ENCODE results near the gene CD59.
"Not testable (repeated sequence)": the region's sequence is repeated elsewhere in the genome, so short reads cannot be mapped to it uniquely, and the experiment has no call there.

CD59 gene

DNA sequence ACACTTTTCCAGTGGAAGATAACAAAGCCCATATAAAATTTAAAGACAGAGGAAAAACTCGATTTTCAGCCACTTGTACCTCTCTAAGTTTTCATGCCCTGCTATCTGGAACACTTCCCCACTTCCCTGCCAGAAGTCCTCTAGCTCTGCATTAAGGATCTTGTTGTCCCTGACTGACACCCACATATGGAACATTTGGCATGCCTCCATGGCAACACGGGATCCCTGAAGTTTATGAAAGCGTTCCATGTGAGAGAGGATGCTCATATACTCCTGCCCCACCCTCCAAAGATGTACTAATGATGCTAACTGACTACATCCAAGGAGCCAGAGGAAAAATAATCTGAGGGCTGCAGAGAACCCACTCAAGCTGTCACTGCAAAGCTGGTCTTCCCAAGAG is 26.8 kb downstream of the CD59 start:
- Histone ChIP-seq H3K27ac (ENCODE audit: insufficient read depth in 1 of 2, low read depth in 1 of 2, low read length in 2 of 2, poor library complexity in 1 of 2, severe bottlenecking in 2 of 2) (no peak overlapping the region), H3K4me1 (ENCODE audit: control extremely low read depth in 1 of 4, control insufficient read depth in 4 of 4, insufficient read depth in 4 of 4, low read length in 3 of 4) (peaks cover 3 to 10% (median 6%) of the 10 kb centered on the region in 4 experiments), H3K4me3 (ENCODE audit: control insufficient read depth in 1 of 7, extremely low read depth in 1 of 7, insufficient read depth in 4 of 7, low read depth in 2 of 7, low read length in 6 of 7) (no peak overlapping the region), H3K36me3 (ENCODE audit: control insufficient read depth in 4 of 4, insufficient read depth in 4 of 4, low read length in 3 of 4) (peaks cover 17 to 63% (median 38%) of the 10 kb centered on the region in 4 experiments), H3K9me3 (ENCODE audit: control extremely low read depth in 1 of 5, control insufficient read depth in 4 of 5, insufficient read depth in 2 of 5, low read depth in 1 of 5, low read length in 4 of 5) (no peaks in the 10 kb centered on the region), H3K27me3 (replicated peaks in 2 of 5; ENCODE audit: control insufficient read depth in 4 of 5, insufficient read depth in 5 of 5, low read length in 4 of 5) (no peaks in the 10 kb centered on the region)
- POLR2A ChIA-PET: no interaction called here
- 90% methylated on average over 3 of the region's 3 CpGs for WGBS (ENCODE audit: insufficient coverage)
- DNase-seq: no peak
- CTCF ChIA-PET: interaction anchor here (0.6 to 11.1 kb wide), 7 partner anchors 10 to 127 kb away, joined by 3 to 105 read pairs (median 3); no protein-coding TSS in a partner anchor

DNA sequence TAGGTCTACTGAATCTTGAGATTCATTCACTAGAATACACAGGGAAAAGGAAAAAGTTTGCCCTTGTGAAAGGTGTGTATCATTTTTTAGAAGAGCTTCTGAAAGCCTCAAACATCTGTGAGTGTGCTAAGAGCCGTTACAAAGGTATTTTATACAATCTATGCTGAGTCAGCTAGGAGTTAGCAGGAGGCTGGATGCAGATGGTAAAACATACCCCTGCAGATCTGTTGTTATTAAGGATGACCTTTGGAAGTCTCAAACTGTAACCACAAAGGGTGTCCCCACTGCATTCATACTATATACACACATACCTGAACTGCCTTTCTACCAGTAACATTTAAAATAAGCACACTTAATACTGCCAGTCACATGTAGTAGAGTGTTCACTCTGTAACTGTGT is 27.2 kb downstream of the CD59 start:
- Histone ChIP-seq H3K27me3 (replicated peaks in 2 of 5; ENCODE audit: control insufficient read depth in 4 of 5, insufficient read depth in 5 of 5, low read length in 4 of 5) (no peaks in the 10 kb centered on the region), H3K27ac (ENCODE audit: insufficient read depth in 1 of 2, low read depth in 1 of 2, low read length in 2 of 2, poor library complexity in 1 of 2, severe bottlenecking in 2 of 2) (no peak overlapping the region), H3K4me1 (ENCODE audit: control extremely low read depth in 1 of 4, control insufficient read depth in 4 of 4, insufficient read depth in 4 of 4, low read length in 3 of 4) (peaks cover 3 to 10% (median 6%) of the 10 kb centered on the region in 4 experiments), H3K36me3 (ENCODE audit: control insufficient read depth in 4 of 4, insufficient read depth in 4 of 4, low read length in 3 of 4) (peaks cover 17 to 60% (median 36%) of the 10 kb centered on the region in 4 experiments), H3K9me3 (ENCODE audit: control extremely low read depth in 1 of 5, control insufficient read depth in 4 of 5, insufficient read depth in 2 of 5, low read depth in 1 of 5, low read length in 4 of 5) (no peaks in the 10 kb centered on the region), H3K4me3 (ENCODE audit: control insufficient read depth in 1 of 7, extremely low read depth in 1 of 7, insufficient read depth in 4 of 7, low read depth in 2 of 7, low read length in 6 of 7) (no peak overlapping the region)
- ChIA-PET POLR2A (no interaction called here), CTCF (interaction anchor here (0.6 to 11.1 kb wide), 7 partner anchors 11 to 128 kb away, joined by 3 to 105 read pairs (median 3); no protein-coding TSS in a partner anchor)
- 80% methylated on average over 1 of the region's 1 CpG for WGBS (ENCODE audit: insufficient coverage)
- DNase-seq: no peak

DNA sequence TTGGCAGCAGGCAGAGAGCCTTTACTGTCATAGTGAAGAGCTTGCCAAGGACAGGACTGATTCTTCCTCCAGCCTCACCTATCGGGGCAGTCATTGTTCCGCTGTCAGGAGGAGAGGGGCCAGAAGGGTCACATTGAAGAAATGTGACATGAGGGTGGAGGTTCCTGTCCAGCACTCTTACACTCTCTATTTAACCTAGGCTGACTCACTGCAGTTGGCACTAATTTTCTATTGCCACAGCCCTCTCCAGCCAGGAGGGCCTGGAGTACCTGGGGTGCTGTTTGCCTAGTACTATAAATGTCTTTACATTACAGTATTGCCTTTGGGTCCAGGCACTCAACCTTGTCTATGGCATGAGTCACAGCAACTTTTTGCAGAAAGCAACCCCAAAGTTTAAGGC is 28.4 kb downstream of the CD59 start:
- H3K27me3 ChIP-seq (replicated peaks in 2 of 5; ENCODE audit: control insufficient read depth in 4 of 5, insufficient read depth in 5 of 5, low read length in 4 of 5); H3K4me1 ChIP-seq (ENCODE audit: control extremely low read depth in 1 of 4, control insufficient read depth in 4 of 4, insufficient read depth in 4 of 4, low read length in 3 of 4); DNase-seq; H3K27ac ChIP-seq (ENCODE audit: insufficient read depth in 1 of 2, low read depth in 1 of 2, low read length in 2 of 2, poor library complexity in 1 of 2, severe bottlenecking in 2 of 2); H3K9me3 ChIP-seq (ENCODE audit: control extremely low read depth in 1 of 5, control insufficient read depth in 4 of 5, insufficient read depth in 2 of 5, low read depth in 1 of 5, low read length in 4 of 5); H3K4me3 ChIP-seq (ENCODE audit: control insufficient read depth in 1 of 7, extremely low read depth in 1 of 7, insufficient read depth in 4 of 7, low read depth in 2 of 7, low read length in 6 of 7); POLR2A ChIA-PET: not testable (repeated sequence)
- CTCF ChIA-PET: interaction anchor here (1.2 to 11.1 kb wide), 4 partner anchors 12 to 35 kb away, joined by 3 to 105 read pairs (median 4); no protein-coding TSS in a partner anchor
- WGBS (ENCODE audit: insufficient coverage): no CpG with 5 or more reads among the region's 2 CpGs
- peaks cover 14 to 55% (median 35%) of the 10 kb centered on the region in 4 experiments for H3K36me3 ChIP-seq (ENCODE audit: control insufficient read depth in 4 of 4, insufficient read depth in 4 of 4, low read length in 3 of 4)

DNA sequence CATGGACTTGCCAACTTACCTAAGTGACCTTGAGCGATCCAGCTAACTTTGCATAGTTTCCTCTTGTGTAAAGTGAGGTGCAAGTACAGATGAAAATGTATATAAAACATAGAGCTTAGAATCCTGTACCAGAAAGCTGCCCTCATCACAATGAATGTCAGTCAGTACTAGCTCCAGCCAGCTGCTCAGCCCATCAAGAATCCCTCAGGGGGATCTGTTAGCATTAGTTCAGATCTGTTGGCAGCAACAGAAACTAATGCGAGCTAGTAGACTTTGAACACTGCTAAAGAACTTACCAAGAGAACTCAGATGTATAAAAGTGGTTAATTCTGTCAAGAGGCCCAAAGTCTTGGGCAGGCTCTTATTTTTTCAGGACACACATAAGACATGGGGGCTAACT is 29.3 kb downstream of the CD59 start:
- ChIA-PET POLR2A (no interaction called here), CTCF (interaction anchor here (1.2 to 11.1 kb wide), 5 partner anchors 13 to 36 kb away, joined by 3 to 105 read pairs (median 4); no protein-coding TSS in a partner anchor)
- WGBS (ENCODE audit: insufficient coverage): no CpG with 5 or more reads among the region's 2 CpGs
- no peaks in the 10 kb centered on the region for H3K27me3 ChIP-seq (replicated peaks in 2 of 5; ENCODE audit: control insufficient read depth in 4 of 5, insufficient read depth in 5 of 5, low read length in 4 of 5)
- H3K4me1 ChIP-seq (ENCODE audit: control extremely low read depth in 1 of 4, control insufficient read depth in 4 of 4, insufficient read depth in 4 of 4, low read length in 3 of 4): peaks cover 3 to 9% (median 6%) of the 10 kb centered on the region in 4 experiments
- H3K9me3 ChIP-seq (ENCODE audit: control extremely low read depth in 1 of 5, control insufficient read depth in 4 of 5, insufficient read depth in 2 of 5, low read depth in 1 of 5, low read length in 4 of 5): no peaks in the 10 kb centered on the region
- DNase-seq: no peak
- no peak overlapping the region for H3K4me3 ChIP-seq (ENCODE audit: control insufficient read depth in 1 of 7, extremely low read depth in 1 of 7, insufficient read depth in 4 of 7, low read depth in 2 of 7, low read length in 6 of 7)
- H3K27ac ChIP-seq (ENCODE audit: insufficient read depth in 1 of 2, low read depth in 1 of 2, low read length in 2 of 2, poor library complexity in 1 of 2, severe bottlenecking in 2 of 2): no peak overlapping the region
- peaks cover 14 to 50% (median 32%) of the 10 kb centered on the region in 4 experiments for H3K36me3 ChIP-seq (ENCODE audit: control insufficient read depth in 4 of 4, insufficient read depth in 4 of 4, low read length in 3 of 4)

DNA sequence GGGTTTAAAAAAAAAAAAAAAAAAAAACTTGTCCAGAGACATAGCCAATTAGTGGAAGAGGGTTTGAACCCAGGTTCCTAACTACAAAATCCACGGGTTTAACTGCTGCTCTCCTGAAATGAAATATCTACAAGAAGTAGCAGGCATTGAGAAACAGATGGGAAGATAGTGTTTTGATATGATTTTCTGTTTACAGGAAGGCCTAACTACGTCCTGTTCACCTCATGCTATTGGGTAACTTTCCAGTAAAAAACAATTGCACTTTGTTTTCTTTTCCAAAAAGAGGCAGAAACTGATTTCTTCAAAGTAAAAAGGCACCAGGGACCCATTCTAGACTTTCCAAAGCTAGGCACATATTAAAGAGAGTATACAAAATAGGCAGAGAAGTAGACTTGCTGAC is 29.7 kb downstream of the CD59 start:
- 100% methylated on average over 1 of the region's 2 CpGs for WGBS (ENCODE audit: insufficient coverage)
- H3K27me3 ChIP-seq (replicated peaks in 2 of 5; ENCODE audit: control insufficient read depth in 4 of 5, insufficient read depth in 5 of 5, low read length in 4 of 5): no peaks in the 10 kb centered on the region
- peaks cover 6 to 13% (median 10%) of the 10 kb centered on the region in 4 experiments for H3K4me1 ChIP-seq (ENCODE audit: control extremely low read depth in 1 of 4, control insufficient read depth in 4 of 4, insufficient read depth in 4 of 4, low read length in 3 of 4)
- H3K4me3 ChIP-seq (ENCODE audit: control insufficient read depth in 1 of 7, extremely low read depth in 1 of 7, insufficient read depth in 4 of 7, low read depth in 2 of 7, low read length in 6 of 7): no peak overlapping the region
- H3K27ac ChIP-seq (ENCODE audit: insufficient read depth in 1 of 2, low read depth in 1 of 2, low read length in 2 of 2, poor library complexity in 1 of 2, severe bottlenecking in 2 of 2): no peak overlapping the region
- DNase-seq: no peak
- peaks cover 14 to 50% (median 31%) of the 10 kb centered on the region in 4 experiments for H3K36me3 ChIP-seq (ENCODE audit: control insufficient read depth in 4 of 4, insufficient read depth in 4 of 4, low read length in 3 of 4)
- no peaks in the 10 kb centered on the region for H3K9me3 ChIP-seq (ENCODE audit: control extremely low read depth in 1 of 5, control insufficient read depth in 4 of 5, insufficient read depth in 2 of 5, low read depth in 1 of 5, low read length in 4 of 5)
- POLR2A ChIA-PET: interaction anchor here (1.2 kb wide), 1 partner anchor 36 kb away, joined by 4 read pairs; no protein-coding TSS in a partner anchor
- CTCF ChIA-PET: interaction anchor here (1.5 to 11.1 kb wide), 3 partner anchors 13 to 31 kb away, joined by 4 to 105 read pairs (median 13); no protein-coding TSS in a partner anchor

DNA sequence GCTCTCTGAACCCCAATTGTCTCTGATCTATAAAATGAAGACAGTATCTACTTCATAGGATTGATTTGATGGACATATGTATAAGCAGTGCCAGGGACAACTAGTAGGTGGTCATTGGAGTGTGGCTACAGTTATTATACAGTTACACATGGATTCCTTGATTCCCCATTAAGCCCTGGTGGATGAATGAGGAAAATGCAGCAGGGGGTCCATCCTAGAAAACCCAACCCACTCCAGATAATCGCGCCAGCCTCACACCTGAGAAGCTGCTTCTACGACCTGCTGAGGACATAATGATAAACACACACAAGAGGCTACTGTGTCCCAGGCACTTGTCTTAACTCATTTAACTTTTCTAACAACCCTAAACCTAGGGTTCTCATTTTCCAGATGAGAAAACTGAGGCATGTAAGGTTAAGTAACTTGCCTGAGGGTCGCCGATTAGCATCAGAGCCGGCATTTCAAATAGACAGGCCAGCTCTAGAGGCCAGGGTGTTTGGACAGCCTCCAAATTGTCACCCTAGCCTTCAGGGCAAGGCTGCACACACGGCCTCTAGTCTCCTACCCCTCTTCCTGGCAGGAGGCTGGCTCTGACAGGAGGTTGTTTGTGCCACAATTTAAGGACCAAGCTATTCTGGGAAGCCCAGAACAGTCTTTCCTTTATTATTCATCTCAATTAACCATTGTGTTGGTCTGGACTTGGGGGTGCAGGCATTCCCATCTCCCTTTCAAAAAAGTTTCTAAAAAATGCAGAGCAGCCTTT is 31.8 kb downstream of the CD59 start:
- ChIA-PET POLR2A (interaction anchor here (1.4 kb wide), 1 partner anchor 38 kb away, joined by 3 read pairs; no protein-coding TSS in a partner anchor), CTCF (interaction anchor here (1.1 to 11.1 kb wide), 5 partner anchors 15 to 36 kb away, joined by 3 to 105 read pairs (median 5); no protein-coding TSS in a partner anchor)
- no peaks in the 10 kb centered on the region for H3K27me3 ChIP-seq (replicated peaks in 2 of 5; ENCODE audit: control insufficient read depth in 4 of 5, insufficient read depth in 5 of 5, low read length in 4 of 5)
- H3K4me1 ChIP-seq (ENCODE audit: control extremely low read depth in 1 of 4, control insufficient read depth in 4 of 4, insufficient read depth in 4 of 4, low read length in 3 of 4): peaks cover 10 to 26% (median 20%) of the 10 kb centered on the region in 4 experiments
- no peak overlapping the region for H3K27ac ChIP-seq (ENCODE audit: insufficient read depth in 1 of 2, low read depth in 1 of 2, low read length in 2 of 2, poor library complexity in 1 of 2, severe bottlenecking in 2 of 2)
- DNase-seq: no peak
- peaks cover 3 to 38% (median 21%) of the 10 kb centered on the region in 4 experiments for H3K36me3 ChIP-seq (ENCODE audit: control insufficient read depth in 4 of 4, insufficient read depth in 4 of 4, low read length in 3 of 4)
- 90% methylated on average over 7 of the region's 7 CpGs for WGBS (ENCODE audit: insufficient coverage)
- H3K9me3 ChIP-seq (ENCODE audit: control extremely low read depth in 1 of 5, control insufficient read depth in 4 of 5, insufficient read depth in 2 of 5, low read depth in 1 of 5, low read length in 4 of 5): no peaks in the 10 kb centered on the region
- H3K4me3 ChIP-seq (ENCODE audit: control insufficient read depth in 1 of 7, extremely low read depth in 1 of 7, insufficient read depth in 4 of 7, low read depth in 2 of 7, low read length in 6 of 7): no peak overlapping the region

DNA sequence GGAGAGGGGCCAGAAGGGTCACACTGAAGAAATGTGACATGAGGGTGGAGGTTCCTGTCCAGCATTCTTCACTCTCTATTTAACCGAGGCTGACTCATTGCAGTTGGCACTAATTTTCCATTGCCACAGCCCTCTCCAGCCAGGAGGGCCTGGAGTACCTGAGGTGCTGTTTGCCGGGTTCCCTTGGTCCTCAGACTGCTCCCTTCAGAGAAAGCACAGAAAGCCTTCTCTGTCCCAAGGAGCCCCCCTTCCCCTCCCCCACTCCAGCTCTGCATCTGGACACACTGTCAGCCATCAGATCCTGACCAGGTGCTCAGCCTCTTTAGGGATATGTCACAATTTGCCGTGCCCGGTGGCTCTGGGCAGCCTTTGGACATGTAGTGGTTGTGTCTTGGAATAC is 32.4 kb downstream of the CD59 start:
- Histone ChIP-seq H3K27me3 (replicated peaks in 2 of 5; ENCODE audit: control insufficient read depth in 4 of 5, insufficient read depth in 5 of 5, low read length in 4 of 5) (peaks cover 0 to 3% (median 0%) of the 10 kb centered on the region in 5 experiments), H3K36me3 (ENCODE audit: control insufficient read depth in 4 of 4, insufficient read depth in 4 of 4, low read length in 3 of 4) (peaks cover 0 to 31% (median 17%) of the 10 kb centered on the region in 4 experiments), H3K27ac (ENCODE audit: insufficient read depth in 1 of 2, low read depth in 1 of 2, low read length in 2 of 2, poor library complexity in 1 of 2, severe bottlenecking in 2 of 2) (no peak overlapping the region), H3K4me1 (ENCODE audit: control extremely low read depth in 1 of 4, control insufficient read depth in 4 of 4, insufficient read depth in 4 of 4, low read length in 3 of 4) (peaks cover 10 to 26% (median 20%) of the 10 kb centered on the region in 4 experiments), H3K4me3 (ENCODE audit: control insufficient read depth in 1 of 7, extremely low read depth in 1 of 7, insufficient read depth in 4 of 7, low read depth in 2 of 7, low read length in 6 of 7) (no peak overlapping the region), H3K9me3 (ENCODE audit: control extremely low read depth in 1 of 5, control insufficient read depth in 4 of 5, insufficient read depth in 2 of 5, low read depth in 1 of 5, low read length in 4 of 5) (no peaks in the 10 kb centered on the region)
- DNase-seq: no peak
- ChIA-PET POLR2A (interaction anchor here (1.4 kb wide), 1 partner anchor 39 kb away, joined by 3 read pairs; no protein-coding TSS in a partner anchor), CTCF (interaction anchor here (1.1 to 11.1 kb wide), 3 partner anchors 14 to 16 kb away, joined by 3 to 105 read pairs (median 5); no protein-coding TSS in a partner anchor)
- WGBS (ENCODE audit: insufficient coverage): 88% methylated on average over 4 of the region's 4 CpGs
